ENCODE measurements around the gene SLC4A4. TPM values are rescaled to one million over a fixed set of nuclear protein-coding genes. Genes with fewer than 3 reads are reported as not detected.
A peak's percentile ranks its signal among the peaks of the same experiment; 100 is the strongest.

The SLC4A4 gene
- total and polyA plus RNA-seq, 4 donors: 3.2 to 78.6 (median 18.6) TPM

- WGBS, 2 donors: 93% methylated on average over 2 of the region's 2 CpGs
- peaks cover 0 to 2% (median 0%) of the 10 kb centered on the region in 4 donors for H3K36me3 ChIP-seq (ENCODE audit: control insufficient read depth in 4 of 4, insufficient read depth in 4 of 4, low read length in 4 of 4)
- DNase-seq: no peak
- no peaks in the 10 kb centered on the region for H3K9me3 ChIP-seq (ENCODE audit: control insufficient read depth in 4 of 4, insufficient read depth in 3 of 4, low read length in 3 of 4)
- no peak overlapping the region for H3K27ac ChIP-seq (ENCODE audit: low read depth in 1 of 2, low read length in 1 of 2)
- H3K9ac ChIP-seq (ENCODE audit: insufficient read depth in 1 of 2, low read length in 2 of 2): no peak overlapping the region
- H3K4me1 ChIP-seq (ENCODE audit: control insufficient read depth in 5 of 5, insufficient read depth in 5 of 5, low read length in 5 of 5): no peaks in the 10 kb centered on the region
- H3K4me3 ChIP-seq: no peak overlapping the region
- no peaks in the 10 kb centered on the region for H3K27me3 ChIP-seq (ENCODE audit: control insufficient read depth in 3 of 3, insufficient read depth in 3 of 3, low read length in 2 of 3)
- no peak for ATAC-seq (ENCODE audit: insufficient read depth, low FRiP score)
- TF ChIP-seq CTCF (IDR thresholded peaks at IDR 0.05; ENCODE audit: control extremely low read depth, extremely low read depth): no peak
Measured at GRCh38 chr4:71426381-71427042, 87.7 kb downstream of the SLC4A4 start.

- no peak for DNase-seq
- no peak for ATAC-seq (ENCODE audit: insufficient read depth, low FRiP score)
- peak overlapping the region in 1 of 2 donors; percentile 21 for H3K27ac ChIP-seq (ENCODE audit: low read depth in 1 of 2, low read length in 1 of 2)
- peaks cover 0 to 2% (median 0%) of the 10 kb centered on the region in 4 donors for H3K36me3 ChIP-seq (ENCODE audit: control insufficient read depth in 4 of 4, insufficient read depth in 4 of 4, low read length in 4 of 4)
- H3K9ac ChIP-seq (ENCODE audit: insufficient read depth in 1 of 2, low read length in 2 of 2): no peak overlapping the region
- 91% methylated on average over 2 of the region's 2 CpGs for WGBS, 2 donors
- H3K4me3 ChIP-seq: no peak overlapping the region
- no peak for TF ChIP-seq CTCF (IDR thresholded peaks at IDR 0.05; ENCODE audit: control extremely low read depth, extremely low read depth)
- no peaks in the 10 kb centered on the region for H3K27me3 ChIP-seq (ENCODE audit: control insufficient read depth in 3 of 3, insufficient read depth in 3 of 3, low read length in 2 of 3)
- no peaks in the 10 kb centered on the region for H3K9me3 ChIP-seq (ENCODE audit: control insufficient read depth in 4 of 4, insufficient read depth in 3 of 4, low read length in 3 of 4)
- H3K4me1 ChIP-seq (ENCODE audit: control insufficient read depth in 5 of 5, insufficient read depth in 5 of 5, low read length in 5 of 5): peaks cover 0 to 7% (median 3%) of the 10 kb centered on the region in 5 donors
Measured at GRCh38 chr4:71429106-71429505, 90.3 kb downstream of the SLC4A4 start.

- no peak overlapping the region for H3K27ac ChIP-seq (ENCODE audit: low read depth in 1 of 2, low read length in 1 of 2)
- no peaks in the 10 kb centered on the region for H3K27me3 ChIP-seq (ENCODE audit: control insufficient read depth in 3 of 3, insufficient read depth in 3 of 3, low read length in 2 of 3)
- peaks cover 0 to 2% (median 0%) of the 10 kb centered on the region in 4 donors for H3K36me3 ChIP-seq (ENCODE audit: control insufficient read depth in 4 of 4, insufficient read depth in 4 of 4, low read length in 4 of 4)
- TF ChIP-seq CTCF (IDR thresholded peaks at IDR 0.05; ENCODE audit: control extremely low read depth, extremely low read depth): no peak
- no peak for DNase-seq
- no peaks in the 10 kb centered on the region for H3K9me3 ChIP-seq (ENCODE audit: control insufficient read depth in 4 of 4, insufficient read depth in 3 of 4, low read length in 3 of 4)
- no peak for ATAC-seq (ENCODE audit: insufficient read depth, low FRiP score)
- no peak overlapping the region for H3K9ac ChIP-seq (ENCODE audit: insufficient read depth in 1 of 2, low read length in 2 of 2)
- no peak overlapping the region for H3K4me3 ChIP-seq
- H3K4me1 ChIP-seq (ENCODE audit: control insufficient read depth in 5 of 5, insufficient read depth in 5 of 5, low read length in 5 of 5): peaks cover 0 to 7% (median 3%) of the 10 kb centered on the region in 5 donors
Measured at GRCh38 chr4:71429962-71430361, 91.1 kb downstream of the SLC4A4 start.

- H3K27me3 ChIP-seq (ENCODE audit: control insufficient read depth in 3 of 3, insufficient read depth in 3 of 3, low read length in 2 of 3): no peaks in the 10 kb centered on the region
- H3K4me3 ChIP-seq: no peak overlapping the region
- H3K4me1 ChIP-seq (ENCODE audit: control insufficient read depth in 5 of 5, insufficient read depth in 5 of 5, low read length in 5 of 5): peaks cover 0 to 7% (median 3%) of the 10 kb centered on the region in 5 donors
- no peaks in the 10 kb centered on the region for H3K36me3 ChIP-seq (ENCODE audit: control insufficient read depth in 4 of 4, insufficient read depth in 4 of 4, low read length in 4 of 4)
- no peaks in the 10 kb centered on the region for H3K9me3 ChIP-seq (ENCODE audit: control insufficient read depth in 4 of 4, insufficient read depth in 3 of 4, low read length in 3 of 4)
- ATAC-seq (ENCODE audit: insufficient read depth, low FRiP score) (no peak), DNase-seq (no peak)
- H3K9ac ChIP-seq (ENCODE audit: insufficient read depth in 1 of 2, low read length in 2 of 2): no peak overlapping the region
- 74 to 78% methylated on average over 2 of the region's 2 CpGs for WGBS, 2 donors
- no peak overlapping the region for H3K27ac ChIP-seq (ENCODE audit: low read depth in 1 of 2, low read length in 1 of 2)
- TF ChIP-seq CTCF (IDR thresholded peaks at IDR 0.05; ENCODE audit: control extremely low read depth, extremely low read depth): no peak
Measured at GRCh38 chr4:71430609-71431008, 91.8 kb downstream of the SLC4A4 start.

Measured in lung (tissue), 12 donors.